Measurements from ENCODE around the gene TENM3. TPM values are rescaled to one million over a fixed set of nuclear protein-coding genes. Genes with fewer than 3 reads are reported as not detected.

The TENM3 gene
- total and polyA plus RNA-seq, 2 experiments from 2014 or later: 16.1 to 70.9 TPM

DNA sequence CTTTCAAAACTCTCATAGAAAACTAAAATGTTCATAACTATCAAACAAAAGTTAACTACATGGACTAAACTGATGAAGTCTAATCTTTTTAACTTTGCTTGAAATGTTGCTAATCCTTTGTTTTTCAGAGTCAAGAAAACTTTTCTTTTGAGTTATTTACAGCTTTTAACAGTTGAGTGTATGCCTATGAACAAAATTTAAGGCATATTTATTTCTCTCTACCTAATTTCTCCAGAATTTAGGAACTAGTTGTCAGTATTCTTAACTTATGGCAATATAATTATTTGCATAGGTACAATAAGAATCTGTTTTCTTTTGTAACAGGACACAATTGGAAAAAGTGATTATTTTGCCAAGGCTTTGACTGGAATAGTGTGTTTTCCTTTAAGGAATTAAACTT lies 23.8 kb downstream of the TENM3 start:
- Histone ChIP-seq H2AFZ (no peak overlapping the region), H3K4me3 (no peak overlapping the region), H3K27ac (no peak overlapping the region), H3K27me3 (no peaks in the 10 kb centered on the region), H3K36me3 (replicated peaks; ENCODE audit: insufficient read depth, low read depth) (no peaks in the 10 kb centered on the region), H3K4me1 (ENCODE audit: insufficient read depth) (no peaks in the 10 kb centered on the region), H3K9me3 (ENCODE audit: low read depth) (no peaks in the 10 kb centered on the region), H4K20me1 (ENCODE audit: insufficient read depth, poor library complexity, severe bottlenecking) (no peaks in the 10 kb centered on the region), H3K79me2 (no peaks in the 10 kb centered on the region), H3K4me2 (no peak overlapping the region), H3K9me2 (replicated peaks; ENCODE audit: insufficient read depth) (no peaks in the 10 kb centered on the region)
- no peak for TF ChIP-seq EZH2 (IDR thresholded peaks at IDR 0.05; ENCODE audit: borderline replicate concordance)
- TF ChIP-seq, protein P1, sequence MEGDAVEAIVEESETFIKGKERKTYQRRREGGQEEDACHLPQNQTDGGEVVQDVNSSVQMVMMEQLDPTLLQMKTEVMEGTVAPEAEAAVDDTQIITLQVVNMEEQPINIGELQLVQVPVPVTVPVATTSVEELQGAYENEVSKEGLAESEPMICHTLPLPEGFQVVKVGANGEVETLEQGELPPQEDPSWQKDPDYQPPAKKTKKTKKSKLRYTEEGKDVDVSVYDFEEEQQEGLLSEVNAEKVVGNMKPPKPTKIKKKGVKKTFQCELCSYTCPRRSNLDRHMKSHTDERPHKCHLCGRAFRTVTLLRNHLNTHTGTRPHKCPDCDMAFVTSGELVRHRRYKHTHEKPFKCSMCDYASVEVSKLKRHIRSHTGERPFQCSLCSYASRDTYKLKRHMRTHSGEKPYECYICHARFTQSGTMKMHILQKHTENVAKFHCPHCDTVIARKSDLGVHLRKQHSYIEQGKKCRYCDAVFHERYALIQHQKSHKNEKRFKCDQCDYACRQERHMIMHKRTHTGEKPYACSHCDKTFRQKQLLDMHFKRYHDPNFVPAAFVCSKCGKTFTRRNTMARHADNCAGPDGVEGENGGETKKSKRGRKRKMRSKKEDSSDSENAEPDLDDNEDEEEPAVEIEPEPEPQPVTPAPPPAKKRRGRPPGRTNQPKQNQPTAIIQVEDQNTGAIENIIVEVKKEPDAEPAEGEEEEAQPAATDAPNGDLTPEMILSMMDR (IDR thresholded peaks at IDR 0.05; ENCODE audit: poor library complexity): no peak
- no peak for TF ChIP-seq EZH2phosphoT487 (IDR thresholded peaks at IDR 0.05; ENCODE audit: low read depth, severe bottlenecking, unreplicated experiment)
- no peak for DNase-seq (ENCODE audit: low spot score)

DNA sequence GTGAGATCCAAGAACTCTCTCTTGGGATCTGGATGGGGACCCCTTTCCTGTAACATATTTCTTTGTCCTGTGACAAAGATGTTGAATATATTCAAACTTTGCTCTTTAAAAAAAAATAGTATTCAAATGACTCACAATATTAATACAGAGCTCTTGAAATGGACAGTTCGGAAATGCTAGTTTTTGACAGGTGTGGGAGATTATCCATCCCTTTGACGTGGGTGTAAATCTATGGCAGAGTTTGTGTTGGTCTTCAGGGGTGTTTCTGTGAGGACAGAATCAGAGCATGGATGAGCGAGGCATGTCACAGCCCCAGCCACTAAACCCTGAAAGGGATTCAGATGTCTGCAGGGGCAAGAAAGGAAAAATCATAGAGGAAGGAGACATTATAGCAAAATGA lies 25.8 kb downstream of the TENM3 start:
- Histone ChIP-seq H3K79me2 (no peaks in the 10 kb centered on the region), H3K27ac (peak overlapping the region; percentile 31), H3K4me2 (no peak overlapping the region), H2AFZ (no peak overlapping the region), H3K9me2 (replicated peaks; ENCODE audit: insufficient read depth) (no peaks in the 10 kb centered on the region), H4K20me1 (ENCODE audit: insufficient read depth, poor library complexity, severe bottlenecking) (no peaks in the 10 kb centered on the region), H3K36me3 (replicated peaks; ENCODE audit: insufficient read depth, low read depth) (no peaks in the 10 kb centered on the region), H3K4me1 (ENCODE audit: insufficient read depth) (no peaks in the 10 kb centered on the region), H3K4me3 (no peak overlapping the region), H3K9me3 (ENCODE audit: low read depth) (no peaks in the 10 kb centered on the region), H3K27me3 (no peaks in the 10 kb centered on the region)
- TF ChIP-seq EZH2 (IDR thresholded peaks at IDR 0.05; ENCODE audit: borderline replicate concordance) (no peak), EZH2phosphoT487 (IDR thresholded peaks at IDR 0.05; ENCODE audit: low read depth, severe bottlenecking, unreplicated experiment) (no peak)
- TF ChIP-seq, protein P1 (IDR thresholded peaks at IDR 0.05; ENCODE audit: poor library complexity): no peak
- DNase-seq (ENCODE audit: low spot score): no peak
- 91% methylated on average over 3 of the region's 3 CpGs for WGBS (ENCODE audit: low lambda C conversion rate, missing lambda C conversion rate)

DNA sequence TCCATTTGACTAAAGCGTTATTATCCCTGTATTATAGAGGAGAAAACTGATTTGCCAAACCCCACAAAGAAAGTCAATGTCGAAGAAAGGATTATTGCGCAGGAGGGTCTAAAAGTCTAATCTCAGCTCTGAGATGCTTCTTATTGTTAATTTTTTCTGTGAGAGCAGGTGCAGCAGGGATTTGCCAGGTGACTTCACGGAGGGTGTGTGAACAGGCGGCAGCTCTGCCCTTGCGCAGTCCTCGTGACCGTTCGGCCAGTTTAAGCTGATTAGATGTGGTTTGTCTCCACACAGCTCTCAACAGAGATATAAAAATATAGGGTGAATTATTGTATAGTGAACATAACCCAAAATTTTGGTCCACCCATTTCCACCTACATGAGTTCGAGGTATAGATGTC lies 28.5 kb downstream of the TENM3 start:
- no peaks in the 10 kb centered on the region for H3K79me2 ChIP-seq
- no peaks in the 10 kb centered on the region for H3K9me3 ChIP-seq (ENCODE audit: low read depth)
- TF ChIP-seq, protein P1 (IDR thresholded peaks at IDR 0.05; ENCODE audit: poor library complexity): no peak
- TF ChIP-seq EZH2phosphoT487 (IDR thresholded peaks at IDR 0.05; ENCODE audit: low read depth, severe bottlenecking, unreplicated experiment) (no peak), EZH2 (IDR thresholded peaks at IDR 0.05; ENCODE audit: borderline replicate concordance) (no peak)
- no peaks in the 10 kb centered on the region for H3K27me3 ChIP-seq
- no peak for DNase-seq (ENCODE audit: low spot score)
- 99% methylated on average over 10 of the region's 10 CpGs for WGBS (ENCODE audit: low lambda C conversion rate, missing lambda C conversion rate)
- peaks cover 11% of the 10 kb centered on the region for H3K4me1 ChIP-seq (ENCODE audit: insufficient read depth)
- no peak overlapping the region for H3K27ac ChIP-seq
- H3K36me3 ChIP-seq (replicated peaks; ENCODE audit: insufficient read depth, low read depth): no peaks in the 10 kb centered on the region
- H3K4me3 ChIP-seq: no peak overlapping the region
- no peaks in the 10 kb centered on the region for H3K9me2 ChIP-seq (replicated peaks; ENCODE audit: insufficient read depth)
- H2AFZ ChIP-seq: no peak overlapping the region
- no peaks in the 10 kb centered on the region for H4K20me1 ChIP-seq (ENCODE audit: insufficient read depth, poor library complexity, severe bottlenecking)
- H3K4me2 ChIP-seq: no peak overlapping the region

DNA sequence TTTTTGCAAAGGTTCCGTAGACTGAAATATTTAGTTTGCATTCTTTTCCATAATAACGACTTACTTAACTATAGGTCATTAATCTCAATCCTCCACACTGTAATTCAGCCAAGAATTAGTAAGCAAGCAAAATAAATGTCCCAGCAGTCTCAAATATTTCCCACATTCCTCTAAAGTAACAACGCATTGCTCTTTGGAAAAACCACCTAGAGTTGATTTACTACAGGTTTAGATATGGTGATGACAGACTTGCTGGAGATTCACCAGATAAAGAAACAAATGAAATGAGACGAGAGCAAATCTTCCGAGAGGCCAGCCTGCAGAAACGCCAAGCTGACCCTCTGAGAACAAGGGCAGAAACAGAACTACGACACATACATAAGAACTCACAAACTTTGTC lies 28.9 kb downstream of the TENM3 start:
- Histone ChIP-seq H3K79me2 (no peaks in the 10 kb centered on the region), H3K27me3 (no peaks in the 10 kb centered on the region), H3K27ac (no peak overlapping the region), H3K9me2 (replicated peaks; ENCODE audit: insufficient read depth) (no peaks in the 10 kb centered on the region), H3K36me3 (replicated peaks; ENCODE audit: insufficient read depth, low read depth) (no peaks in the 10 kb centered on the region), H2AFZ (no peak overlapping the region), H3K4me2 (no peak overlapping the region), H3K4me3 (no peak overlapping the region), H3K9me3 (ENCODE audit: low read depth) (no peaks in the 10 kb centered on the region), H4K20me1 (ENCODE audit: insufficient read depth, poor library complexity, severe bottlenecking) (no peaks in the 10 kb centered on the region), H3K4me1 (ENCODE audit: insufficient read depth) (peaks cover 16% of the 10 kb centered on the region)
- no peak for TF ChIP-seq EZH2phosphoT487 (IDR thresholded peaks at IDR 0.05; ENCODE audit: low read depth, severe bottlenecking, unreplicated experiment)
- TF ChIP-seq, protein P1 (IDR thresholded peaks at IDR 0.05; ENCODE audit: poor library complexity): no peak
- TF ChIP-seq EZH2 (IDR thresholded peaks at IDR 0.05; ENCODE audit: borderline replicate concordance): no peak
- 86% methylated on average over 7 of the region's 7 CpGs for WGBS (ENCODE audit: low lambda C conversion rate, missing lambda C conversion rate)
- no peak for DNase-seq (ENCODE audit: low spot score)

Measured in hepatocyte (in vitro differentiated cells).